ENCODE measurements around the gene ACVR2B.

DNA sequence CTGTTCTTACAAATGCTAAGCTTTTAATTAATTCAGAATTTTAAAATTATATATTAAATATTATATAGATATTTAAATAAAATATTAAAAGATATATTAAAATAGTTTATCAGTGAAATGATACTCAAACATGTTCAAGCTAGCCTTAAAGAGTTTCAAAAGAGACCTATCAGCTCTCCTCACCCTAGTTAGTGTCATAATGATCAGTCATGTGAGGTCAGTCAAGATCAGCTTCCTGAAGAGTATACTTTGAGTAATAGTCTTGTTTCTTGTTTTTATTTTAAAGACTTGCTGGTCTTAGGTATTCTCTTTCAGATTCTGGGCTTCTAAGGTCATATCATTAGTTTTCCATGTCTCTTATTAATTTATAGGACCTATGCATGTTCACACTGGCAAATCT, 56.9 kb downstream of the ACVR2B start:
- TF ChIP-seq, protein P1, sequence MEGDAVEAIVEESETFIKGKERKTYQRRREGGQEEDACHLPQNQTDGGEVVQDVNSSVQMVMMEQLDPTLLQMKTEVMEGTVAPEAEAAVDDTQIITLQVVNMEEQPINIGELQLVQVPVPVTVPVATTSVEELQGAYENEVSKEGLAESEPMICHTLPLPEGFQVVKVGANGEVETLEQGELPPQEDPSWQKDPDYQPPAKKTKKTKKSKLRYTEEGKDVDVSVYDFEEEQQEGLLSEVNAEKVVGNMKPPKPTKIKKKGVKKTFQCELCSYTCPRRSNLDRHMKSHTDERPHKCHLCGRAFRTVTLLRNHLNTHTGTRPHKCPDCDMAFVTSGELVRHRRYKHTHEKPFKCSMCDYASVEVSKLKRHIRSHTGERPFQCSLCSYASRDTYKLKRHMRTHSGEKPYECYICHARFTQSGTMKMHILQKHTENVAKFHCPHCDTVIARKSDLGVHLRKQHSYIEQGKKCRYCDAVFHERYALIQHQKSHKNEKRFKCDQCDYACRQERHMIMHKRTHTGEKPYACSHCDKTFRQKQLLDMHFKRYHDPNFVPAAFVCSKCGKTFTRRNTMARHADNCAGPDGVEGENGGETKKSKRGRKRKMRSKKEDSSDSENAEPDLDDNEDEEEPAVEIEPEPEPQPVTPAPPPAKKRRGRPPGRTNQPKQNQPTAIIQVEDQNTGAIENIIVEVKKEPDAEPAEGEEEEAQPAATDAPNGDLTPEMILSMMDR (conservative IDR thresholded peaks at IDR 0.05 in 1 of 2, IDR thresholded peaks at IDR 0.05 in 1 of 2; ENCODE audit: extremely low read depth in 1 of 2, insufficient read depth in 1 of 2, low read depth in 1 of 2, low read length in 2 of 2) = no peak
- TF ChIP-seq EZH2 (IDR thresholded peaks at IDR 0.05; ENCODE audit: borderline replicate concordance, low read length) = no peak

Measured in mammary epithelial cell (primary cell).